Effector memory CD8-positive, alpha-beta T cell (primary cell): ENCODE results near the gene ATG2B.

Experiments used
- ATAC-seq: fragments of 150-1000 bp; cut with Tn5 transposase; replicated peaks from 2 replicates; pipeline ENCODE4 v1.10.0; 2021; ENCODE audit warnings: mild to moderate bottlenecking, moderate library complexity
- DNase-seq, 3 experiments: peaks; one replicate each; pipeline ENCODE4 v3.0.0; 2021
- H3K27ac Mint-ChIP-seq, 2 donors: one replicate each; pipeline ENCODE4 v1.8.0; 2022; ENCODE audit warnings: mild to moderate bottlenecking in 2 of 2, mixed read lengths in 2 of 2, moderate library complexity in 2 of 2
- H3K27me3 Mint-ChIP-seq, 2 donors: one replicate each; pipeline ENCODE4 v1.8.0; 2022; ENCODE audit warnings: mixed read lengths in 2 of 2
- H3K36me3 Mint-ChIP-seq: one replicate; pipeline ENCODE4 v1.8.0; 2022; ENCODE audit warnings: mild to moderate bottlenecking, moderate library complexity, mixed read lengths; ENCODE audit not compliant: insufficient read depth
- H3K4me1 Mint-ChIP-seq, 2 donors: one replicate each; pipeline ENCODE4 v1.8.0; 2022; ENCODE audit warnings: low read depth in 2 of 2, mixed read lengths in 2 of 2
- H3K4me3 Mint-ChIP-seq, 2 donors: one replicate each; pipeline ENCODE4 v1.8.0; 2022; ENCODE audit warnings: mild to moderate bottlenecking in 2 of 2, mixed read lengths in 2 of 2, moderate library complexity in 2 of 2
- H3K9me3 Mint-ChIP-seq, 2 donors: one replicate each; pipeline ENCODE4 v1.8.0; 2022; ENCODE audit warnings: mixed read lengths in 2 of 2

Gene ATG2B

DNA sequence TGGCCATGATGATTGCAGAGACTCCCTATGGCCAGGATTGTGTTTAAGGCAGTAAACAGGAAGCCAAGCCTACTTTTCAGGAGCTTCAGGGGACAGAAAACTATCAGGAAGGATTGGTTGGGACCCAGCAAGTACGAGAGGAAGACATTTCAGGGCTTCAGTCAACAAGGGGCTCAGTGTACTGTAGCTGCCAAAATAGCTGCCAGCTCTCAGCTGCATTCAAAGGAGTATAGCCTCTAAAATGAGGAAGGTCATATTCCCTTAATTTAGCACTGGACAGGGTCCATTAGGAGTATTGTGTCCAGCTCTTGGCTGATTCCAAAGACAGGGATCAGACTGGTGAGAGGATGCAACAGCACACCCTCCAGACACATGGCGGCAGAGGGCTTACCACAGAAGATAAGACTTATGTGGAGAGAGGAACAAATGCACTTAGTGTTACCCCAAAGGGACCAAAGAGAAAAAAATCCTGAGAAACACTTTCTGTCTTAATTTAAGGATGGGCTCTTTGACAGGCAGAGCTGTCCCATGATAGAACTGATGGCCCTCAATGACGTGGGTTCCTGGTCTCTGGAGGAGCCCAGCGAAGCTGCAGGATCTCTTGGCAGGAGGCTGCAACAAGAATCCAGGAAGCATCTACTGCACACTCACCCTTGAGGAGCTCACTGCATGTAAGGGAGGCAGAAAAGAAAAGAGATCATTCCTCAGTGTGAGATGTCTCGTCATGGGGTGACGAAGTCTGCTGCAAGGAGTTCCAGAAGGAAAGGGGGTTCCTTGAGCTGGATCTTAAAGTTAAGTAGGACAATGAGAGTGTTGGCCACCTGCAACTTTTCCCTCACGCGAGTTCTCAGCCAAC lies 92.3 kb downstream of the ATG2B start:
- ATAC-seq = no peak
- Mint-ChIP-seq H3K4me1 (peaks cover 0 to 1% of the 10 kb centered on the region in 2 donors), H3K27ac (no peak overlapping the region), H3K36me3 (peaks cover 7% of the 10 kb centered on the region), H3K27me3 (peaks cover 26 to 47% of the 10 kb centered on the region in 2 donors), H3K9me3 (no peaks in the 10 kb centered on the region), H3K4me3 (no peak overlapping the region)
- DNase-seq = no peak

DNA sequence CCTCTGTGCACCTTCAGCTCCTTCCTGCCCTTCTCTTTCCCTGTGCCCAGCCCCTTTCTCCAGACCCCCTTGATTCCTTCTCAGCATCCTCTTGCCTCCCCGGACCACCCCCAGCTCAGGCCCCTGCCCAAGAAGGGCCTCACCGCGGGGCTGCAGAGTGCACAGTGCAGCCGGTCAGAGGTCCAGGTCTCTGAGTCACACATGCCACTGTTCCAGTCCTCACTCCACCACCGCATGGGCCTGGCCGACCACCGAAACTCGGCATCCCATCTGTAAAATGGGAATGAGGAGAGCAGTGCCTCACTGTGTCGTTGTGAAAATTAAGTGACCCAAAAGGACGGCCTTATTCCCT lies 93.8 kb downstream of the ATG2B start:
- Mint-ChIP-seq H3K36me3 (peaks cover 7% of the 10 kb centered on the region), H3K9me3 (no peaks in the 10 kb centered on the region)
- no peak for DNase-seq

DNA sequence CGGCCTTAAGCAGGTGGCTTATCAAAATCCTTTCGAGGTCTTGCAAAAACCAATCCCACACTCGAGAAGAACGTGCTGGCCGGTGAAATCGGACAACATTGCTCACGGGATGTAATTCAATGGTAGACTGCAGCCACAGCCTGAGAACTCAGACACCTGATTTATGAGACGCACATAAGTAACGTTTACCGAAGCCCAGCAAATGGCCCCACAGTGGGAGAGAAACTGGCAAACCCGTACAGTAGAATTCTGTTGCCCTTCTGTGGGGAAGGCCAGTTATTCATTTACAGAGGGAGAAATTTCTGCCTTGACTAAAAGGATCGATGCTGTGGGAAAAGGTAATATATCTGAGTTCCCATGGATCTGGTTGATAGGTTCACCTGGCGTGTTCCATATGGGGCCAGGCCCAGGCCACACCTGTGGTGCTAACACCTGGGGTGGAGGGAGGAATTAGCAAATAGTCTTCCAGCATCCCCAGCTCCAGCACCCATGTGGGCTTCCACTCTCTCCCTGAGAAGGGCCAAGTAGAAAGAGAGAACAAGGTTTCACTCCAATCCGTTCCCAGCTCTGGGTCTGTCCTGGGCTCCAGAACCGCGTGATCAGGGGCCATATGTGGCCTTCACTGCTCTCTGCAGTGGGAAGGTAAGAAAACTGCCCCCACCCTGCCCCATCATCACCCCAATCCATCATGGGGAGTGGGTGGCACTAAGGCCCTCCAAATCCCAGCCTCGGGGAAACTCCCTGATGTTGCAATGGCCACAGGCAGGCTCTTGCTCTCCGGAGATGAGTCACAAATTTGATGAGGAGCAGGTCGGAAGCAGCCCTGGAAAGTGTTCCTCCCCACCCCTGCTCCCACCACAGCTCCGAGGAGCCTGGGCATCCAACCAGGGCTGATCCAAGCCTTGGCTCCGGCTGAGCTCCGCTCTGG lies 94.4 kb downstream of the ATG2B start:
- Mint-ChIP-seq H3K27ac (no peak overlapping the region), H3K4me3 (no peak overlapping the region), H3K36me3 (peaks cover 5% of the 10 kb centered on the region), H3K9me3 (no peaks in the 10 kb centered on the region), H3K27me3 (peaks cover 39 to 54% of the 10 kb centered on the region in 2 donors), H3K4me1 (no peaks in the 10 kb centered on the region)
- ATAC-seq (no peak), DNase-seq (no peak)

More for the DNA sequence above, 93.8 kb downstream of the ATG2B start:
- no peaks in the 10 kb centered on the region for H3K4me1 Mint-ChIP-seq
- peaks cover 32 to 55% of the 10 kb centered on the region in 2 donors for H3K27me3 Mint-ChIP-seq
- no peak for ATAC-seq
- H3K27ac Mint-ChIP-seq = no peak overlapping the region
- H3K4me3 Mint-ChIP-seq = no peak overlapping the region

DNA sequence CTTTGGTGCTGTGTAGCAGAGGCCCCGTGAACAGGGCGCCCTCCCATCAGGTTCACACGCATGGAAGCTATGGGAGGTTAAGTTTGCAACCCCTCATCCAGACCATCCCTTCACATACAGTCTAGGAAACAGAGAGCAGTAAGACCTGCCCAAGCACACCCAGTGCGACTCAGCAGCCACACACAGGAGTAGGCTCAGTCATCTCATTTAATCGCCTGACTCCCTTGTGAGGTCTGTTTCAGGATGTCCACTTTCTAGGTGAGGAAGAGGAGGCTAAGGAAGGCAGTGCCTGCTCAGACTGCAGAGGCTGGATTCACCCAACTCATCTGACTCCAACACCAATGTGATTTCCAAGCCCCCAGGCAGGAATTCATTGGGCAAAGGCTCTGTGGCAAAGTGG lies 95.2 kb downstream of the ATG2B start:
- no peaks in the 10 kb centered on the region for H3K4me1 Mint-ChIP-seq
- H3K27ac Mint-ChIP-seq = no peak overlapping the region
- ATAC-seq = no peak
- H3K27me3 Mint-ChIP-seq = peaks cover 40 to 52% of the 10 kb centered on the region in 2 donors
- H3K36me3 Mint-ChIP-seq = peaks cover 5% of the 10 kb centered on the region
- no peaks in the 10 kb centered on the region for H3K9me3 Mint-ChIP-seq
- DNase-seq = no peak
- no peak overlapping the region for H3K4me3 Mint-ChIP-seq

DNA sequence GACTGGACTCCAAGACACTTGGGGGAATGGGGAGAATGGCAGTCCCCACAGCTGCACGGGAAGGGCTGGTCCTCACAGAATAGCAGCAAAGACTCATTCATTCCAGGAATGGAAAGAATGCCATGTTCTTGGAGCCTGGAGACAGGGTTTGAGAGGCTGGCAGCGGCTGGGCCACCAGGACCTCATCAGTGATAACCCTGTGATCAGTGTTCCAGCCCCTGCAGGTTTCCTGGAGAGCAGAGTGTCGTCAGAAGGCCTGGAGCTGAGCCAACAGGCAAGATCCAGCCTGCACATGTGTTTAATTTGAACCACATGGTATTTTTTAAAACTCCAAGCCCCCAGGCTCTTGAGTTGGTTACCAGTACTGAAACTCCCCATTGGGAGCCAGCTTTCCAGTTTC lies 95.8 kb downstream of the ATG2B start:
- Mint-ChIP-seq H3K4me3 (no peak overlapping the region), H3K9me3 (no peaks in the 10 kb centered on the region), H3K4me1 (no peaks in the 10 kb centered on the region), H3K27ac (no peak overlapping the region), H3K36me3 (peaks cover 5% of the 10 kb centered on the region), H3K27me3 (peaks cover 40 to 52% of the 10 kb centered on the region in 2 donors)
- no peak for ATAC-seq
- no peak for DNase-seq

DNA sequence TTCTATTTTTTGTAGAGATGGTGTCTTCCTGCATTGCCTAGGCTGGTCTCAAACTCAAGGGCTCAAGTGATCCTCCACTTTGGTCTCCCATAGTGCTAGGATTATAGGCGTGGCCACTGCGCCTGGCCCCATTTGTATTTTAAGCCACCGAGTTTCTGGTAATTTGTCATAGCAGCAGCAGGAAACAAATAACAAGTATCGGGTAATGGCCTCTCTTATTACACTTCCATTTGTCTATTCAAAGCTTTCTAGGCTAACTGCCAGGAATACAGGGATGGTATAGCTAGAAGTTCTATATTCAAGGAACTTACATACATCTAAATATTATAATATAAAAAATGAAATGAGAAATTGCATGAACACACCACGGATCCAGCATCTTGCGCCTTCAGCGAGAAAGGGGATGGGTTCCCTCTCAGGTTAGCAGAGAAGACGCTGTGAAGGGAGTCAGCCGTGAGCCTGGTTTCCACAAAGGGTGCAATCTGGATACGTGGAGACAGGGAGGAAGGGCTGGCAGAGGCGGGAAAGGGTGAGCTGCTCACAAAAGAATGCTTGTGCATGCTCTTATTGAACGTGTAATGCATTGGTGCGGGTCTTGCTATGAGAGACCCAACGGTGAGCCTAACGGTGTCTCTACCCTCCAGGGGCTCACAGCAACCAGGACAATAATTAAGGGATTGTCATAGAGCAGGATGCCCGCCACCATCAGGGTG lies 97.6 kb downstream of the ATG2B start:
- ATAC-seq (no peak), DNase-seq (no peak)
- no peaks in the 10 kb centered on the region for H3K9me3 Mint-ChIP-seq
- peaks cover 47 to 63% of the 10 kb centered on the region in 2 donors for H3K27me3 Mint-ChIP-seq
- H3K4me3 Mint-ChIP-seq = no peak overlapping the region
- no peaks in the 10 kb centered on the region for H3K4me1 Mint-ChIP-seq
- H3K27ac Mint-ChIP-seq = no peak overlapping the region
- H3K36me3 Mint-ChIP-seq = no peaks in the 10 kb centered on the region

DNA sequence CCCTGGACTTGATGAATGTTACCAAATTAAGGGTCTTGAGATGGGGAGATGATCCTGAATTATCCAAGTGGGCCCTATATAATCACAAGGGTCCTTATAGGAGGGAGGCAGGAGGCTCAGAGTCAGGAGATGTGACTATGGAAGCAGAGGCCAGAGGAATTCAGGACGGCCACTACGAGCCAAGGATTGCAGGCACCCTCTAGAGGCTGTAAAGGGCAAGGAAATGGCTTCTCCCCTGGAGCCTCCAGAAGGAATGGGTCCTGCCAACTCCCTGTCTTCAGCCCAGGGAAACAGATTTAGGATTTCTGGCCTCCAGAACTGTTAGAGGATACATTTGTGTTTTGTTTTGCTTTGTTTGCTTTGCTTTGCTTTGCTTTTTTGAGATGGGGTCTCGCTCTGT lies 98.3 kb downstream of the ATG2B start:
- DNase-seq (no peak), ATAC-seq (no peak)
- Mint-ChIP-seq H3K4me3 (no peak overlapping the region), H3K36me3 (no peaks in the 10 kb centered on the region), H3K4me1 (no peaks in the 10 kb centered on the region), H3K27ac (no peak overlapping the region), H3K9me3 (no peaks in the 10 kb centered on the region), H3K27me3 (peaks cover 48 to 61% of the 10 kb centered on the region in 2 donors)

DNA sequence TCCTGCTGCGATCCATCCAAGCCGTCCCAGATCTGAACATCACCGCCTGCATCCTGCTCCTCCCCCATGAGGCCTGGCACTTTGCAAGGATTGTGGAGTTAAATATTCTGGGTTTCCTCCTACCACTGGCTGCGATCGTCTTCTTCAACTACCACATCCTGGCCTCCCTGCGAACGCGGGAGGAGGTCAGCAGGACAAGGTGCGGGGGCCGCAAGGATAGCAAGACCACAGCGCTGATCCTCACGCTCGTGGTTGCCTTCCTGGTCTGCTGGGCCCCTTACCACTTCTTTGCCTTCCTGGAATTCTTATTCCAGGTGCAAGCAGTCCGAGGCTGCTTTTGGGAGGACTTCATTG lies 99.0 kb downstream of the ATG2B start:
- ATAC-seq (no peak), DNase-seq (no peak)
- no peak overlapping the region for H3K4me3 Mint-ChIP-seq
- no peak overlapping the region for H3K27ac Mint-ChIP-seq
- H3K4me1 Mint-ChIP-seq = no peaks in the 10 kb centered on the region
- peaks cover 44 to 54% of the 10 kb centered on the region in 2 donors for H3K27me3 Mint-ChIP-seq
- H3K9me3 Mint-ChIP-seq = no peaks in the 10 kb centered on the region
- H3K36me3 Mint-ChIP-seq = no peaks in the 10 kb centered on the region

DNA sequence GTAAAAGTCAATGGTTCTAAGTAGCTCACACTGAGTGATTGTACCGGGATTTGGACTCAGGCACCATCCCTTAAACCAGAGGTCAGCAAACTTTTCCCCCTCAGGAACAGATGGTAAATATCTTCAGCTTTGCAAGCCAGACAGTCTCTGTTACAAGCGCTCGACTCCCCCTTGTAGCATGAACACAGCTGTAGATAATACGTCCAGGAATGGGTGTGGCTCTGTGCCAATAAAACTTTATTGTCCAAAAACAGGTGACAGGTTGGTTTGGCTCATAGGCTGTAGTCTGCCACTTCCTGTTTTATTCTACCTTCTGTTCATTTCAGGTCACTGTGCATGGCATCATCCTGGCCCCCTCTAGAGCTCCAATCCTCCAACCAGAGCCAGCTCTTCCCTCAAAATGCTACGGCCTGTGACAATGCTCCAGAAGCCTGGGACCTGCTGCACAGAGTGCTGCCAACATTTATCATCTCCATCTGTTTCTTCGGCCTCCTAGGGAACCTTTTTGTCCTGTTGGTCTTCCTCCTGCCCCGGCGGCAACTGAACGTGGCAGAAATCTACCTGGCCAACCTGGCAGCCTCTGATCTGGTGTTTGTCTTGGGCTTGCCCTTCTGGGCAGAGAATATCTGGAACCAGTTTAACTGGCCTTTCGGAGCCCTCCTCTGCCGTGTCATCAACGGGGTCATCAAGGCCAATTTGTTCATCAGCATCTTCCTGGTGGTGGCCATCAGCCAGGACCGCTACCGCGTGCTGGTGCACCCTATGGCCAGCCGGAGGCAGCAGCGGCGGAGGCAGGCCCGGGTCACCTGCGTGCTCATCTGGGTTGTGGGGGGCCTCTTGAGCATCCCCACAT lies 99.6 kb downstream of the ATG2B start:
- Mint-ChIP-seq H3K9me3 (no peaks in the 10 kb centered on the region), H3K4me1 (no peaks in the 10 kb centered on the region), H3K27ac (no peak overlapping the region), H3K36me3 (no peaks in the 10 kb centered on the region), H3K27me3 (peaks cover 42 to 51% of the 10 kb centered on the region in 2 donors), H3K4me3 (no peak overlapping the region)
- no peak for DNase-seq
- ATAC-seq = no peak

DNA sequence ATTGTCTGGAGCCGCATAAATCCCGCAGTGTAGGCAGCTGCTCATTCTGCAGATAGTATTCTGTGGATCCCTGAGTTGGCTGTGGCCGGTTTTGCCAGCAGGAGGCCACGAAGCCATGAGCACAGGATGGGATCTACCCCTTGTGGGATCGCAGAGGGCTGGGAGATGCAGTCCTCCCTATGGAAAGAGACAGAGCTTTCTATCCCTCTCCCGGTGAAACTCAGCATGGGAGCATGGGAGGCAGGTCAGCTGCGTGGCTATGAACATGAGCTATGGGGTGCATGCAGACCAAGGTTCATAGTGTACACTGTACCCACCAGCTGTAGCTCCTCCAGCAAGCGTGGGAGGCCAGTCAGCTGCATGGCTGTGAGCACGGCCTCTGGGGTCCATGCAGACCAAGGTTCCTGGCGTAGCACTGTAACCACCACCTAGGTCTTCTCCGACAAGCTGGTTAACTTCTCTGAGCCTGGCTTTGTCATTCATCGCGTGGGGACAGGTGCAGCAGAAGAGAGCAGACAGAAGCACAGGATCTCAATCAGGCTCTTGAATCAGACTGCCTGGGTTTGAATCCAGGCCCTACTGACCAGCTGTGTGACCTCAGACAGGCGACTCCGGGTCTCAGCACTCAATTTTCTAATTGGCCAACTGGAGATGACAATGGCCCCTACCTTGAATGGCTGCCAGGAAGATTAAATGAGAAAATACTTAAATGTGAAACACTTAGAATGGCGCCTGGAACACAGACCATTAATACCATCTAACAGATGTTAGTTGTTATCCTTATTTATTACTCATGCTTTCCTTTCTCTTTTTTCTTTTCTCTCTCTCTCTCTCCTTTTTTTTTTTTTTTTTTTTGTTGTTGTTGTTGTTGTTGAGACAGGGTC lies 101.1 kb downstream of the ATG2B start:
- no peak overlapping the region for H3K4me3 Mint-ChIP-seq
- no peak overlapping the region for H3K27ac Mint-ChIP-seq
- DNase-seq (no peak), ATAC-seq (no peak)
- H3K9me3 Mint-ChIP-seq = no peaks in the 10 kb centered on the region
- peaks cover 42 to 48% of the 10 kb centered on the region in 2 donors for H3K27me3 Mint-ChIP-seq
- H3K4me1 Mint-ChIP-seq = no peaks in the 10 kb centered on the region
- H3K36me3 Mint-ChIP-seq = no peaks in the 10 kb centered on the region

DNA sequence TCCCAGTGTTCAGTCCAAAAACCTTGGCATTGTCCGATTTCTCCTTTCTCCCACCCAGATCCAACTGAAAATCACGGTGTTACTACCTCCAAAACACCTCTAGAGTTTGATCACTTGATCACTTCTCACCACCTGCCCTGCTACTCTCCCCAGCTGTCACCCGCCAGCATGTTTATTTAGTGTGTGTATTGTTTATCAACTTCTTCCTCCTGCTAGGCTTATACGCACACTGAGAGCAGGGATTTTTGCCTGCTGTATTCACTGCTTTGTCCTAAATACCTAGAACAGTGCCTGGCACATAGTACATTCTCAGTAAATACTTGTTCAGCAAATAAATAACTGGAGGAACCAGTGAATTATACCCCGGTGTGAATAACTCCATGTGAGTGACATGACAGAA lies 102.1 kb downstream of the ATG2B start:
- H3K4me1 Mint-ChIP-seq = no peaks in the 10 kb centered on the region
- H3K27me3 Mint-ChIP-seq = peaks cover 41 to 44% of the 10 kb centered on the region in 2 donors
- H3K9me3 Mint-ChIP-seq = no peaks in the 10 kb centered on the region
- H3K27ac Mint-ChIP-seq = no peak overlapping the region
- H3K4me3 Mint-ChIP-seq = no peak overlapping the region
- H3K36me3 Mint-ChIP-seq = no peaks in the 10 kb centered on the region
- ATAC-seq (no peak), DNase-seq (no peak)

DNA sequence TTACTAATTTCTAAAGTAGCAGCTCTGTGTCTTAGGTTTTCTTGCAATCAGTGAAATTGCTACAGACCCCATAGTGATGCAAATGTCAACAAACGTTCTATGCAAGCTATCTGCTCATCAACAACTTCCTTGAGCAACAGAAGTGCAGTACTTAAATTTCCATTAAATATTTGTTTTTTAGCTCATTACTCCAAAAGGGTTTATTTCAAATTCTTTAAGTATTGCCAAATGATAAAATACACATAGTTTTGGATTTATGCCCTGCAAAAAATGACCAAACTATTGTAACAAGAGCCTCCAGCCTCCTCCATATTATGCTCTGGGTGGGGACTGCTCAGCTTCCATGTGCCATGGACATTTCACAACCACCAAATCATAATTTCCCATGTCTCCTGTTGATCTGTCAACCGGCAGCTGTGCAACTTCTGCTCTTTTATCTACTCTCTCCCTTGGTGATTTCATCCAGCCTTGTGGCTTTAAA lies 102.8 kb downstream of the ATG2B start:
- Mint-ChIP-seq H3K27ac (no peak overlapping the region), H3K4me1 (no peaks in the 10 kb centered on the region), H3K27me3 (peaks cover 37 to 43% of the 10 kb centered on the region in 2 donors), H3K4me3 (no peak overlapping the region), H3K36me3 (no peaks in the 10 kb centered on the region), H3K9me3 (no peaks in the 10 kb centered on the region)
- no peak for DNase-seq
- ATAC-seq = no peak
